ENCODE results near the gene MMP23B.

MMP23B gene

DNA sequence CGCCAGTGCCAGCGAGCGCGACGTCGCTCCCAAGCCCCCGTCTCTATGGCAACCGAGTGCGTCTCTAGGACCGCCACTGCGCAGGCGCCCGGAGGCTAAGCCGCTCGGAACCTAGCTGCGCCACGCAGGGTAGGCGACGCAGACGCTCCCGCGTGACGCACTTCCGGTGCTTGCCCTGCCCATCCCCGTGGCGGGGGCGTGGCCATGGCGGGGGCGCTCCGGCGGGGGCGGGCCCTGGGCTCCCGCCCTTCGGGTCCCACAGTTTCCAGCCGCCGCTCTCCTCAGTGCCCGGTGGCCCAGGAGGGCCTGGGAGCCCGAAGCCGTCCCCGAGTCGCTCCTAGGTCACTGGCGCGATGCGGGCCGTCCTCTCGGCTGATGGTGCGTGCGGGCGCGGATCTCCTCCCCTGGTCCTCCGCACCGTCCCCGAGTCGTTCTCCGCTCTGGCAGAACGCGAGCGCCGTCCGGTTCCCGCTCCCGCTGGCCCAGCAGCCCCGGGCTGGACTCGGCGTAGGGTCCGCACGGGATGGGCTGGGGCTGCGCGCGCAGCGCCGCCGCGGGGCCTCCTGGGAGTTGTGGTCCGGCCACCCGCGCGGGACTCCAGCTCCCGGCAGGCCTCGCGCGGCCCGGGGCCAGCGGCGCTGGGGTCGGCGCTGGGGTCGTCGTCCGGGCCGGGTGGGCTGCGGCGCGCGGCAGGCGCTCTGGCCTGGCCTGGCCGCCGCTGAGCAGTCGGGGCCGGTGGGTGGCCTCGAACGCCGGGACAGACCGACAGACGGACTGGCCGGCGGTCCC lies 16.5 kb upstream of the MMP23B start, which contains the start of gene MIB2:
Gene MIB2, plus strand, starts transcription at position 245 of the 789 bp plus-strand sequence. CDS start 7,953 bp downstream, outside the sequence.
- Histone ChIP-seq H3K4me3 (ENCODE audit: low read length, poor library complexity, severe bottlenecking) (peak within 1 kb of the TSS; percentile 94), H3F3A (ENCODE audit: low read depth) (no peaks in the 10 kb centered on the region), H3K36me3 (ENCODE audit: insufficient read depth, low read length) (no peaks in the 10 kb centered on the region), H4K20me1 (ENCODE audit: insufficient read depth, low read length, poor library complexity, severe bottlenecking) (peaks cover 16% of the 10 kb centered on the region), H3K4me1 (ENCODE audit: insufficient read depth, low read length, poor library complexity, severe bottlenecking) (peaks cover 28% of the 10 kb centered on the region), H3K9me3 (ENCODE audit: insufficient read depth, low read depth, low read length) (no peaks in the 10 kb centered on the region), H3K9ac (ENCODE audit: low read depth, low read length, poor library complexity, severe bottlenecking) (peak within 1 kb of the TSS; percentile 99), H3K27me3 (ENCODE audit: insufficient read depth, low read length, poor library complexity, severe bottlenecking) (no peaks in the 10 kb centered on the region), H3K4me2 (ENCODE audit: low read depth, low read length, poor library complexity, severe bottlenecking) (peak within 1 kb of the TSS; percentile 95), H2AFZ (ENCODE audit: low read length) (peak within 1 kb of the TSS; percentile 99), H3K79me2 (ENCODE audit: insufficient read depth, low read length) (peaks cover 25% of the 10 kb centered on the region), H3K9me2 (replicated peaks; ENCODE audit: low read depth, low read length) (no peaks in the 10 kb centered on the region)
- TF ChIP-seq EZH2phosphoT487 (IDR thresholded peaks at IDR 0.05; ENCODE audit: borderline replicate concordance): no peak
- TF ChIP-seq CTCF (conservative IDR thresholded peaks at IDR 0.05; ENCODE audit: low read length): no peak

GRCh38 chr1:1616045-1616790 lies 15.8 kb upstream of the MMP23B start:
- Histone ChIP-seq H2AFZ (ENCODE audit: low read length) (peak overlapping the region; percentile 90; the same call in 1 of the 2 replicates), H3K9me3 (ENCODE audit: insufficient read depth, low read depth, low read length) (no peaks in the 10 kb centered on the region), H3K4me2 (ENCODE audit: low read depth, low read length, poor library complexity, severe bottlenecking) (peak overlapping the region; percentile 92), H3K27me3 (ENCODE audit: insufficient read depth, low read length, poor library complexity, severe bottlenecking) (no peaks in the 10 kb centered on the region), H3F3A (ENCODE audit: low read depth) (no peaks in the 10 kb centered on the region), H4K20me1 (ENCODE audit: insufficient read depth, low read length, poor library complexity, severe bottlenecking) (peaks cover 16% of the 10 kb centered on the region), H3K9ac (ENCODE audit: low read depth, low read length, poor library complexity, severe bottlenecking) (peak overlapping the region; percentile 99), H3K4me1 (ENCODE audit: insufficient read depth, low read length, poor library complexity, severe bottlenecking) (peaks cover 28% of the 10 kb centered on the region), H3K9me2 (replicated peaks; ENCODE audit: low read depth, low read length) (no peaks in the 10 kb centered on the region), H3K36me3 (ENCODE audit: insufficient read depth, low read length) (no peaks in the 10 kb centered on the region), H3K4me3 (ENCODE audit: low read length, poor library complexity, severe bottlenecking) (peak overlapping the region; percentile 94), H3K79me2 (ENCODE audit: insufficient read depth, low read length) (peaks cover 25% of the 10 kb centered on the region)
- TF ChIP-seq CTCF (conservative IDR thresholded peaks at IDR 0.05; ENCODE audit: low read length) (no peak), EZH2phosphoT487 (IDR thresholded peaks at IDR 0.05; ENCODE audit: borderline replicate concordance) (no peak)

GRCh38 chr1:1616838-1617237 lies 15.1 kb upstream of the MMP23B start:
- Histone ChIP-seq H3K36me3 (ENCODE audit: insufficient read depth, low read length) (no peaks in the 10 kb centered on the region), H3K9ac (ENCODE audit: low read depth, low read length, poor library complexity, severe bottlenecking) (peak overlapping the region; percentile 99), H3K9me3 (ENCODE audit: insufficient read depth, low read depth, low read length) (no peaks in the 10 kb centered on the region), H3K79me2 (ENCODE audit: insufficient read depth, low read length) (peaks cover 25% of the 10 kb centered on the region), H4K20me1 (ENCODE audit: insufficient read depth, low read length, poor library complexity, severe bottlenecking) (peaks cover 16% of the 10 kb centered on the region), H3K27me3 (ENCODE audit: insufficient read depth, low read length, poor library complexity, severe bottlenecking) (no peaks in the 10 kb centered on the region), H3K4me2 (ENCODE audit: low read depth, low read length, poor library complexity, severe bottlenecking) (peak overlapping the region; percentile 92), H3K9me2 (replicated peaks; ENCODE audit: low read depth, low read length) (no peaks in the 10 kb centered on the region), H3K4me3 (ENCODE audit: low read length, poor library complexity, severe bottlenecking) (peak overlapping the region; percentile 94), H2AFZ (ENCODE audit: low read length) (no peak overlapping the region), H3F3A (ENCODE audit: low read depth) (no peaks in the 10 kb centered on the region), H3K4me1 (ENCODE audit: insufficient read depth, low read length, poor library complexity, severe bottlenecking) (peaks cover 28% of the 10 kb centered on the region)
- TF ChIP-seq EZH2phosphoT487 (IDR thresholded peaks at IDR 0.05; ENCODE audit: borderline replicate concordance) (no peak), CTCF (conservative IDR thresholded peaks at IDR 0.05; ENCODE audit: low read length) (no peak)

Measured in Loucy (cell line).